ENCODE data around the gene GPR137.

The GPR137 gene

DNA sequence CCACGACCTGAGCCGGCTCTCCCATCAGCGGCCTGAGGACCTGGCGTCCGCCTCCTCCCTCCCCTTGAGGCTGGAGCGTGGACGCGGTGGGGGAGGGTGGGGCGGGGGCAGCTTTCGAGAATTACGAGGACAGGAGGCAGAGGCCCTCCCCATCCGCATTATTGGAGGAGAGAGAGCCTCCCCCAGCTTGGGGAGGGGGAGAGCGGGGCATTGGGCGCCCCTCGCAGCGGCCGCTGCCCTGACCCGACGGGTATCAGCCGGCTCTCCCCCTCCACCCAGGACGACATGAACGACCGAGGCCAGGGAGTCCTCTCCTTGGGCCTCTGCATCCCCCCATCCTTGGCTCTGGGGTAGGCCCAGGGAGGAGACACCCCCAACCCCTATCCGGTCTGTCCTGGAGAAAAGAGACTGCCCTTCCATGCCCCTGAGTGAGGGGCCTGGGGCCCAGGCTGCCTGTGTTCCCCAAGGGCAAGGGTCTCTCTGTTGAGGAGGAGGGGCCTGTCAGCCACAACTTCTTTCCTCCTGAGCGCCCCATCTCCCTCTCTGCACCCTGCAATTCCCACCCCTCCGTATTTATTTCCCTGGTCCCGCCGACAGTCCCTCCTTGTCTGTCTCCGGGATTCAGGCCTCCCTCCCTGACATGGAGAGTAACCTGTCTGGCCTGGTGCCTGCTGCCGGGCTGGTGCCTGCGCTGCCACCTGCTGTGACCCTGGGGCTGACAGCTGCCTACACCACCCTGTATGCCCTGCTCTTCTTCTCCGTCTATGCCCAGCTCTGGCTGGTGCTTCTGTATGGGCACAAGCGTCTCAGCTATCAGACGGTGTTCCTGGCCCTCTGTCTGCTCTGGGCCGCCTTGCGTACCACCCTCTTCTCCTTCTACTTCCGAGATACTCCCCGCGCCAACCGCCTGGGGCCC lies 495 bp downstream of the GPR137 start:
- TF ChIP-seq CEBPB (IDR thresholded peaks at IDR 0.05) (no peak), ZBTB7A (IDR thresholded peaks at IDR 0.05; ENCODE audit: low read depth) (peak; percentile 39; the same call in 1 of the 2 replicates), RAD21 (IDR thresholded peaks at IDR 0.05; ENCODE audit: low read depth) (no peak), TCF12 (IDR thresholded peaks at IDR 0.05; ENCODE audit: low read depth) (peak; percentile 8; the same call in 1 of the 2 replicates)

DNA sequence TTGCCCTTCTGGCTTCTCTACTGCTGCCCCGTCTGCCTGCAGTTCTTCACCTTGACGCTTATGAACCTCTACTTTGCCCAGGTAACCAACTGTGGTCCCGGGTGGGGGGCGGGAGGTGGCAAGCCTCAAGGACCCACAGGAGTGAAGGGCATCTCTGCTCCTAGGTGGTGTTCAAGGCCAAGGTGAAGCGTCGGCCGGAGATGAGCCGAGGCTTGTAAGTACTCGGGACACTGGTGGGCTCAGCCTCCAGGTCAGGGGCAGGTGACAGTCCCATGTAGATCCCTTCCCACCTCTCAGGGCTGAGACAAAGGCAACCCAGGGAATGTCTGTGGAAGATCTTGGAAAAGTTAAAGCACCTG lies 1.1 kb downstream of the GPR137 start:
- TF ChIP-seq, protein P1, sequence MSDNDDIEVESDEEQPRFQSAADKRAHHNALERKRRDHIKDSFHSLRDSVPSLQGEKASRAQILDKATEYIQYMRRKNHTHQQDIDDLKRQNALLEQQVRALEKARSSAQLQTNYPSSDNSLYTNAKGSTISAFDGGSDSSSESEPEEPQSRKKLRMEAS (IDR thresholded peaks at IDR 0.05): no peak
- no peak for TF ChIP-seq CREB1 (IDR thresholded peaks at IDR 0.05; ENCODE audit: low read depth)
- TF ChIP-seq, protein P2, sequence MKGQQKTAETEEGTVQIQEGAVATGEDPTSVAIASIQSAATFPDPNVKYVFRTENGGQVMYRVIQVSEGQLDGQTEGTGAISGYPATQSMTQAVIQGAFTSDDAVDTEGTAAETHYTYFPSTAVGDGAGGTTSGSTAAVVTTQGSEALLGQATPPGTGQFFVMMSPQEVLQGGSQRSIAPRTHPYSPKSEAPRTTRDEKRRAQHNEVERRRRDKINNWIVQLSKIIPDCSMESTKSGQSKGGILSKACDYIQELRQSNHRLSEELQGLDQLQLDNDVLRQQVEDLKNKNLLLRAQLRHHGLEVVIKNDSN (IDR thresholded peaks at IDR 0.05): no peak
- no peak for TF ChIP-seq EP300 (IDR thresholded peaks at IDR 0.05; ENCODE audit: borderline replicate concordance)
- TF ChIP-seq CEBPB (IDR thresholded peaks at IDR 0.05): no peak
- no peak for TF ChIP-seq TCF12 (IDR thresholded peaks at IDR 0.05; ENCODE audit: low read depth)
- TF ChIP-seq EGR1 (IDR thresholded peaks at IDR 0.05): no peak
- TF ChIP-seq FOXM1 (IDR thresholded peaks at IDR 0.05; ENCODE audit: borderline replicate concordance, low read depth): no peak
- TF ChIP-seq TAF1 (IDR thresholded peaks at IDR 0.05; ENCODE audit: low read depth): no peak
- no peak for TF ChIP-seq TEAD4 (IDR thresholded peaks at IDR 0.05)
- TF ChIP-seq, protein P3, sequence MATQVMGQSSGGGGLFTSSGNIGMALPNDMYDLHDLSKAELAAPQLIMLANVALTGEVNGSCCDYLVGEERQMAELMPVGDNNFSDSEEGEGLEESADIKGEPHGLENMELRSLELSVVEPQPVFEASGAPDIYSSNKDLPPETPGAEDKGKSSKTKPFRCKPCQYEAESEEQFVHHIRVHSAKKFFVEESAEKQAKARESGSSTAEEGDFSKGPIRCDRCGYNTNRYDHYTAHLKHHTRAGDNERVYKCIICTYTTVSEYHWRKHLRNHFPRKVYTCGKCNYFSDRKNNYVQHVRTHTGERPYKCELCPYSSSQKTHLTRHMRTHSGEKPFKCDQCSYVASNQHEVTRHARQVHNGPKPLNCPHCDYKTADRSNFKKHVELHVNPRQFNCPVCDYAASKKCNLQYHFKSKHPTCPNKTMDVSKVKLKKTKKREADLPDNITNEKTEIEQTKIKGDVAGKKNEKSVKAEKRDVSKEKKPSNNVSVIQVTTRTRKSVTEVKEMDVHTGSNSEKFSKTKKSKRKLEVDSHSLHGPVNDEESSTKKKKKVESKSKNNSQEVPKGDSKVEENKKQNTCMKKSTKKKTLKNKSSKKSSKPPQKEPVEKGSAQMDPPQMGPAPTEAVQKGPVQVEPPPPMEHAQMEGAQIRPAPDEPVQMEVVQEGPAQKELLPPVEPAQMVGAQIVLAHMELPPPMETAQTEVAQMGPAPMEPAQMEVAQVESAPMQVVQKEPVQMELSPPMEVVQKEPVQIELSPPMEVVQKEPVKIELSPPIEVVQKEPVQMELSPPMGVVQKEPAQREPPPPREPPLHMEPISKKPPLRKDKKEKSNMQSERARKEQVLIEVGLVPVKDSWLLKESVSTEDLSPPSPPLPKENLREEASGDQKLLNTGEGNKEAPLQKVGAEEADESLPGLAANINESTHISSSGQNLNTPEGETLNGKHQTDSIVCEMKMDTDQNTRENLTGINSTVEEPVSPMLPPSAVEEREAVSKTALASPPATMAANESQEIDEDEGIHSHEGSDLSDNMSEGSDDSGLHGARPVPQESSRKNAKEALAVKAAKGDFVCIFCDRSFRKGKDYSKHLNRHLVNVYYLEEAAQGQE (IDR thresholded peaks at IDR 0.05; ENCODE audit: low read depth): no peak
- TF ChIP-seq YY1 (IDR thresholded peaks at IDR 0.05; ENCODE audit: low read depth): no peak
- TF ChIP-seq RAD21 (IDR thresholded peaks at IDR 0.05; ENCODE audit: low read depth): no peak
- no peak for TF ChIP-seq ZBTB7A (IDR thresholded peaks at IDR 0.05; ENCODE audit: low read depth)
- TF ChIP-seq NFIC (IDR thresholded peaks at IDR 0.05): no peak

DNA sequence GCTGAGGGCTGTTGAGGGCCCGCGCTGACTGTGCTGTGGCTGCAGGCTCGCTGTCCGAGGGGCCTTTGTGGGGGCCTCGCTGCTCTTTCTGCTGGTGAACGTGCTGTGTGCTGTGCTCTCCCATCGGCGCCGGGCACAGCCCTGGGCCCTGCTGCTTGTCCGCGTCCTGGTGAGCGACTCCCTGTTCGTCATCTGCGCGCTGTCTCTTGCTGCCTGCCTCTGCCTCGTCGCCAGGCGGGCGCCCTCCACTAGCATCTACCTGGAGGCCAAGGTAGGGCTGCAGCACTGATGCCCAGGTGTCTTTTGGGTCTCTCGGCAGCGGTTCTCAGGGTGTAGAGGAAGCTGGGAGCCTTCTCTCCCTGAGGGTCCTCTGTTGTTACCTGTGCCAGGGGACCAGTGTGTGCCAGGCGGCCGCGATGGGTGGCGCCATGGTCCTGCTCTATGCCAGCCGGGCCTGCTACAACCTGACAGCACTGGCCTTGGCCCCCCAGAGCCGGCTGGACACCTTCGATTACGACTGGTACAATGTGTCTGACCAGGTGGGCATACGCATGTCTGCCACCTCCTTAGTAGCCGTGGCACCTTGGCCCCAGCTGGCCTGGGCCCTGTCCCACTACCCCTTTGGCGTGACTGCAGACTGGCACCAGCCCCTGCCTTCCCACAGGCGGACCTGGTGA lies 2.2 kb downstream of the GPR137 start:
- TF ChIP-seq, protein P2 (IDR thresholded peaks at IDR 0.05): no peak
- TF ChIP-seq TCF12 (IDR thresholded peaks at IDR 0.05; ENCODE audit: low read depth): no peak

DNA sequence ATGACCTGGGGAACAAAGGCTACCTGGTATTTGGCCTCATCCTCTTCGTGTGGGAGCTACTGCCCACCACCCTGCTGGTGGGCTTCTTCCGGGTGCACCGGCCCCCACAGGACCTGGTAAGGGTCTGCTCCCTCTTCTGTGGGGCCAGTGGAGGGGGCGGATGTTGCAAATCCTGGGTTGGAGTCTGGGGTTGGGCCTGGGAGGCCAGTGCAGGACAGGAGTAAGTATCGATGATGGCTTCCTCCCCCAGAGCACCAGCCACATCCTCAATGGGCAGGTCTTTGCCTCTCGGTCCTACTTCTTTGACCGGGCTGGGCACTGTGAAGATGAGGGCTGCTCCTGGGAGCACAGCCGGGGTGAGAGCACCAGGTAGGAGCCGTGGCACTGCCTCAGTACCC lies 2.7 kb downstream of the GPR137 start:
- no peak for TF ChIP-seq CREB1 (IDR thresholded peaks at IDR 0.05; ENCODE audit: low read depth)

- no peak for TF ChIP-seq CREB1 (IDR thresholded peaks at IDR 0.05; ENCODE audit: low read depth)
These were observed 3.4 kb downstream of the GPR137 start for GRCh38 chr11:64289002-64289564.

DNA sequence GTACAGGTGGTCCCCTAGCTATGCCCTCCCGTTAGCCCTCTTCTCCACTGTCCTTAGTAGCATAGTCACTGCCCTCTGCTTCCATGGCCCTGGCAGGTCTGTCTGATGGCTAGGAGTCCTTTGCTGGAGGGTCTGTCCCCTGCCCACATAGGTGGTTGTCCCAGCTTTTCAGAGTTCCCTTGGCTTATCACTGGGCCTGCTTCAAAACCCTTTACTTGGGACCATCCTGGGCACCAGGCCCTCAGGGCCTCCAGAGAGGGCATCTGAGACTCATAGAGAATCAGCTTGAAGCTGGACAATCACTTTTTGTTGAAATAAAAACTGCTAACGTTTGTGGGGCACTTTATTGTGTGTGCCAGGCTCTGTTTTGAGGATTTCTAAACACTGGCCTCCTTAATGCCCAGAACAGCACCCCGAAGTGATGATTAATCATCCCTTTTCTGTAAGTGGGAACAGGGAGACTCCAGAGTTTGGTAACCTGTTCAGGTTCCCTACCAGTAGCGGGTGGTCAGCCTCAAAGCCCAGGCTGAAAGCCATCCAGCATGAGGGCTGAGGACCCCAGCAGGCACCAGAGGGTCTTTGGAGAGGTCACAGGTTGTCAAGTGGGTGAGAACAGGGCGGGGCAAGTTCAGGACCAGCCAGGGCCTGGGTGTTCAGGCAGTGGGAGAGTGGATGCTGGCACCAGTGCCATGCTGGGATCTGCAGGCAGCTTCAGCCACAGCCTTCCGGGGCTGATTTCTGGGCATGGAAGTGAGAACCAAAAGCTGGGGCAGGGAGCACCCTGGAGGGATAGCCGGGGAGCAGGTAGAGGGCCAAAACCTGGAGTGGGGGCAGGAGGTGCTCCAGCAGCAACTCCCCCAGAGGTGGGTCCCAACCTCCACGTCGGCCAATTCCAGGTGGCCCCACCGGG lies 5.0 kb downstream of the GPR137 start:
- TF ChIP-seq, protein P1 (IDR thresholded peaks at IDR 0.05): no peak

DNA sequence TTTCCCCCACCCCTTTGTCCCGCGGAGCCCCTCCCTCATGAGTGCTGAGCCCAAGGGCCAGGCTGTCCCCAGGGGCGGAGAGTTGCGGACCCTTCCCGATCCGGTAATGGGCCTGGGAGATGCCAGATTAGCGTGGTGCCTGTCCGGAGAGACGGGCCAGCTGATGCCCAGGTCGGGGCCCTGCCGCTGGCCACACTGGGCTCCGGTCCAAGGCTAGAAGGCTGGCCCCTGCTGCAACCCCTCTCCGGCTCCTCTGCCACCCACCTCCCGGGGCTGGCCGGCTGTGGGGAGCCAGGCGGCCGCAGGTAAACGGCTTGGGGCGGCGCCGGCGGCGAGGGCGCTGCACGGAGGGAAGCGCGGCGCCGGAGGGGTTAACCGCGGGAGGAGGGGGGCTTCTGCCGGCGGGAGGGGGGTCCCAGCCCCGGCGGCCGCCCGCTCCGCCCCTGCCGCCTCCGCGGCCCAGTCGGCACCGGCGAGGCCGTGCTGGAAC lies 5.7 kb downstream of the GPR137 start, which contains the start of gene KCNK4:
Gene KCNK4 (plus strand): TSS at position 41 of the 490 bp plus-strand sequence. CDS start 1,717 bp downstream, outside the sequence.
- TF ChIP-seq, protein P3 (IDR thresholded peaks at IDR 0.05; ENCODE audit: low read depth): no peak
- no peak for TF ChIP-seq CREB1 (IDR thresholded peaks at IDR 0.05; ENCODE audit: low read depth)
- TF ChIP-seq, protein P2 (IDR thresholded peaks at IDR 0.05): no peak
- no peak for TF ChIP-seq EGR1 (IDR thresholded peaks at IDR 0.05)
- TF ChIP-seq TEAD4 (IDR thresholded peaks at IDR 0.05): no peak
- TF ChIP-seq, protein P1 (IDR thresholded peaks at IDR 0.05): no peak
